GM12801 (cell line): ENCODE results near the gene KLHL7.

Experiments used
- TF ChIP-seq, protein P1 (sequence below): IDR thresholded peaks from one replicate; pipeline ENCODE4 v1.5.1; 2011; ENCODE audit warnings: control low read depth; ENCODE audit not compliant: insufficient read length; ENCODE audit errors: extremely low read depth

Gene KLHL7

DNA sequence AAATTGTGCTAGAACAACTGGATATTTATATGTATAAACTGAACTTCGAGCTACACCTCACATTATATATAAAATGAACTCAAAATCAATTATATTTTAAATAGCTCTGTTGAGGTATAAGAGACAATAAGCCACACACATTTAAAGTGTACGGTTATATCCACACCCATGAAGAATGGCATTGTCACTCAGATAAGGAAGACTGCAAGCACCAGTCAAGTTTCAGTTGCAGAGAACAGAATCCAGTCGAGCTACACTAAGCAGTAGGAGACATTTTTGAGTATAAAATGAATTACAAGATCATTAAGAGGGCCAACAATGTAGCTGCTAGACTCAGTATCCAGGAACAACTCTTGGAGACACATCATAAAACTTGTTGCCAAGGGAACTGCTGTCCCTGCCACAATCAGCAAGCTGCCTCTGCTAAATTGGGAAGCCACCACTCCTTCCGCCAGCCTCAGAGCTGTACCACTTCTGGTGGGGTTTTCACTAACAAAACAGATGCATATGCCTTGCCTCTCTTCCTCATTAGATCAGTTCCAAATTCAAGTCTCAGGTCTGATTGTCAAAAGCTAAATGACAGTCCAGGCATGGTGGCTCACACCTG, 121.4 kb downstream of the KLHL7 start:
- TF ChIP-seq, protein P1, sequence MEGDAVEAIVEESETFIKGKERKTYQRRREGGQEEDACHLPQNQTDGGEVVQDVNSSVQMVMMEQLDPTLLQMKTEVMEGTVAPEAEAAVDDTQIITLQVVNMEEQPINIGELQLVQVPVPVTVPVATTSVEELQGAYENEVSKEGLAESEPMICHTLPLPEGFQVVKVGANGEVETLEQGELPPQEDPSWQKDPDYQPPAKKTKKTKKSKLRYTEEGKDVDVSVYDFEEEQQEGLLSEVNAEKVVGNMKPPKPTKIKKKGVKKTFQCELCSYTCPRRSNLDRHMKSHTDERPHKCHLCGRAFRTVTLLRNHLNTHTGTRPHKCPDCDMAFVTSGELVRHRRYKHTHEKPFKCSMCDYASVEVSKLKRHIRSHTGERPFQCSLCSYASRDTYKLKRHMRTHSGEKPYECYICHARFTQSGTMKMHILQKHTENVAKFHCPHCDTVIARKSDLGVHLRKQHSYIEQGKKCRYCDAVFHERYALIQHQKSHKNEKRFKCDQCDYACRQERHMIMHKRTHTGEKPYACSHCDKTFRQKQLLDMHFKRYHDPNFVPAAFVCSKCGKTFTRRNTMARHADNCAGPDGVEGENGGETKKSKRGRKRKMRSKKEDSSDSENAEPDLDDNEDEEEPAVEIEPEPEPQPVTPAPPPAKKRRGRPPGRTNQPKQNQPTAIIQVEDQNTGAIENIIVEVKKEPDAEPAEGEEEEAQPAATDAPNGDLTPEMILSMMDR, result no peak
